ENCODE measurements around the gene BIK. TPM values are rescaled to one million over a fixed set of nuclear protein-coding genes. Genes with fewer than 3 reads are reported as not detected.

BIK gene
- total and polyA plus RNA-seq, 8 donors: 0.78 to 3.1 (median 1.3) TPM

DNA sequence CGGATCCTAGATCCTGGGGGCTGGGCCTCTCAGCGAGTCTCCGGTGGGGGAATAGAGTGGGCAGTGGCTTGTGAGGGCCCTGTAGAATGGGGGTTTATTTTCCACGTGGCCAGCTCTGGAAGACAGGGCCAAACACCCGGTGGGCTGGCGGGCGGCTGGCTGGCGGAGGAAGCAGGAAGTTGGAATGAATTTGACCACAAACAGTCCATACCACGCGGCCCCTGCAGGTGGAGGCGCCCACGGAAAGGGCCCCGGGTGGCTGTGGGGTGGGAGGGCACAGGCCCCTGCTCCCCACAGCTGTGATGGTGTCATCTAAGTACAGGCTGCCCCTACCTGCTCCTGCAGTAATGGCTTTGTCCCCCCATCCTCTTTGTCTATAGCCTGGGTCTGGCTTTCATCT, 17.6 kb downstream of the BIK start:
- peaks cover 0 to 39% of the 10 kb centered on the region in 2 donors for H3K4me1 ChIP-seq
- TF ChIP-seq, protein P1, sequence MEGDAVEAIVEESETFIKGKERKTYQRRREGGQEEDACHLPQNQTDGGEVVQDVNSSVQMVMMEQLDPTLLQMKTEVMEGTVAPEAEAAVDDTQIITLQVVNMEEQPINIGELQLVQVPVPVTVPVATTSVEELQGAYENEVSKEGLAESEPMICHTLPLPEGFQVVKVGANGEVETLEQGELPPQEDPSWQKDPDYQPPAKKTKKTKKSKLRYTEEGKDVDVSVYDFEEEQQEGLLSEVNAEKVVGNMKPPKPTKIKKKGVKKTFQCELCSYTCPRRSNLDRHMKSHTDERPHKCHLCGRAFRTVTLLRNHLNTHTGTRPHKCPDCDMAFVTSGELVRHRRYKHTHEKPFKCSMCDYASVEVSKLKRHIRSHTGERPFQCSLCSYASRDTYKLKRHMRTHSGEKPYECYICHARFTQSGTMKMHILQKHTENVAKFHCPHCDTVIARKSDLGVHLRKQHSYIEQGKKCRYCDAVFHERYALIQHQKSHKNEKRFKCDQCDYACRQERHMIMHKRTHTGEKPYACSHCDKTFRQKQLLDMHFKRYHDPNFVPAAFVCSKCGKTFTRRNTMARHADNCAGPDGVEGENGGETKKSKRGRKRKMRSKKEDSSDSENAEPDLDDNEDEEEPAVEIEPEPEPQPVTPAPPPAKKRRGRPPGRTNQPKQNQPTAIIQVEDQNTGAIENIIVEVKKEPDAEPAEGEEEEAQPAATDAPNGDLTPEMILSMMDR (IDR thresholded peaks at IDR 0.05): no peak
- ATAC-seq: no peak

DNA sequence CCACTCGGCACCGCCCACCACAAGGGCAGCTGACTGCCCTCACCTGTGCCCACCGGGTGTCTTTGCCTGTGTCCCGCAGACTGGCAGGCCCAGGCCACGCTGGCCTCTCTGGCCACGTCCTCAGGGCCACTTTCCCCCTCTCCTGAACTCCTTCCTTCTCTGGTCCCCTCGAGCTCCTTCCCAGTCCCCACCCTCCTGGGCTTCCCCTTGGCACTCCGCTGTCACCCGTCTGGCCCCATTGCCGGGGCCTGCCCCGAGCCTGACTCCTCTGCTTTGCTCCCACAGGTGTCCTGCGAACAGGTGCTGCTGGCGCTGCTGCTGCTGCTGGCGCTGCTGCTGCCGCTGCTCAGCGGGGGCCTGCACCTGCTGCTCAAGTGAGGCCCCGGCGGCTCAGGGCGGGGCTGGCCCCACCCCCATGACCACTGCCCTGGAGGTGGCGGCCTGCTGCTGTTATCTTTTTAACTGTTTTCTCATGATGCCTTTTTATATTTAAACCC, 18.4 kb downstream of the BIK start:
- peak in 1 of 4 donors; percentile 82 for DNase-seq
- peak; percentile 68 for ATAC-seq
- TF ChIP-seq, protein P1 (IDR thresholded peaks at IDR 0.05): no peak
- intact Hi-C loops (cut with DNase I): no loop called here
- no peaks in the 10 kb centered on the region for H3K27me3 ChIP-seq
- H3K27ac ChIP-seq: no peak overlapping the region
- H3K9me3 ChIP-seq: no peaks in the 10 kb centered on the region
- peaks cover 0 to 39% of the 10 kb centered on the region in 2 donors for H3K4me1 ChIP-seq
- H3K36me3 ChIP-seq: peaks cover 0 to 32% of the 10 kb centered on the region in 2 donors
- no peak overlapping the region for H3K4me3 ChIP-seq

More for the DNA sequence above, 17.6 kb downstream of the BIK start:
- no peak for DNase-seq
- no peak overlapping the region for H3K27ac ChIP-seq
- H3K36me3 ChIP-seq: peaks cover 0 to 25% of the 10 kb centered on the region in 2 donors
- intact Hi-C loops (cut with DNase I): no loop called here
- no peak overlapping the region for H3K4me3 ChIP-seq
- no peaks in the 10 kb centered on the region for H3K9me3 ChIP-seq
- no peaks in the 10 kb centered on the region for H3K27me3 ChIP-seq

DNA sequence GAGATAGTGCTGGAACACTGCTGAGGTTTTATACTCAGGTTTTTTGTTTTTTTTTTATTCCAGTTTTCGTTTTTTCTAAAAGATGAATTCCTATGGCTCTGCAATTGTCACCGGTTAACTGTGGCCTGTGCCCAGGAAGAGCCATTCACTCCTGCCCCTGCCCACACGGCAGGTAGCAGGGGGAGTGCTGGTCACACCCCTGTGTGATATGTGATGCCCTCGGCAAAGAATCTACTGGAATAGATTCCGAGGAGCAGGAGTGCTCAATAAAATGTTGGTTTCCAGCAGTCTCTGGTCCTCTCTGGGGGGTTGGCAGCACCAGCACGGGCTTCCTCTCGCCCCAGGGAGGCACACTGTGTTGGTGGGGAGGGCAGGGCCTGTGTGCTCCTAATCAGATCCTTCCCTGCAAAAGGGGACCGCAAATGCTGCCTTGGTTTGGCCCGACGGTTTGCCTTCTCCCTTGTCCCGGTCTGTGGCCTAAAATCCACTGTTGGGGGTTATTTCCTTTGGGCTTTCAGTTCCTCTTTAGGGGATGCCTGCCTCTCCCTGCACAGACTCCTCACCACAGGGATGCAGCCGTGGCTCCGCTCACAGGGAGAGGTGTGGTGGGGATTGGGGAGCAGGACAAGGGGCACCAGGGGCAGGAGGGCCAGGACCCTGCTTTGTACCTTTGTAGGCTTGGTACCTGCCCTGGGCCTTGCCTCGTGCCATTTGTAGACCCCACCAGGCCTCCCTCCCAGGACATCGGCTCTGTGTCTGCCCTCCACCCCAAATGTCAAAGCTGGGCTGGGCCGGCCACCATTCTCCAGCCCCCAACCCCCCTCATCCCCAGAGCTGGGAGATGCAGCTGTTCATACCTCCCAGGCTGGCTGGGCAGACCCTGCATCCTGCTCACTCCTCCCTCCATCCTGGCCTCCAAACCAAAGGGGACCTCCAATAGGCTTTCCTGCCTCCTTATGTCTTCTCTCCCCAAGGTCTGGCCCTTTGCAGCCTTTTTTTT, 19.2 kb downstream of the BIK start:
- Histone ChIP-seq H3K27ac (no peak overlapping the region), H3K36me3 (peaks cover 0 to 38% of the 10 kb centered on the region in 2 donors), H3K9me3 (no peaks in the 10 kb centered on the region), H3K27me3 (no peaks in the 10 kb centered on the region), H3K4me1 (peaks cover 0 to 39% of the 10 kb centered on the region in 2 donors), H3K4me3 (no peak overlapping the region)
- intact Hi-C loops (cut with DNase I): no loop called here
- no peak for DNase-seq
- no peak for ATAC-seq
- TF ChIP-seq, protein P1 (IDR thresholded peaks at IDR 0.05): no peak

DNA sequence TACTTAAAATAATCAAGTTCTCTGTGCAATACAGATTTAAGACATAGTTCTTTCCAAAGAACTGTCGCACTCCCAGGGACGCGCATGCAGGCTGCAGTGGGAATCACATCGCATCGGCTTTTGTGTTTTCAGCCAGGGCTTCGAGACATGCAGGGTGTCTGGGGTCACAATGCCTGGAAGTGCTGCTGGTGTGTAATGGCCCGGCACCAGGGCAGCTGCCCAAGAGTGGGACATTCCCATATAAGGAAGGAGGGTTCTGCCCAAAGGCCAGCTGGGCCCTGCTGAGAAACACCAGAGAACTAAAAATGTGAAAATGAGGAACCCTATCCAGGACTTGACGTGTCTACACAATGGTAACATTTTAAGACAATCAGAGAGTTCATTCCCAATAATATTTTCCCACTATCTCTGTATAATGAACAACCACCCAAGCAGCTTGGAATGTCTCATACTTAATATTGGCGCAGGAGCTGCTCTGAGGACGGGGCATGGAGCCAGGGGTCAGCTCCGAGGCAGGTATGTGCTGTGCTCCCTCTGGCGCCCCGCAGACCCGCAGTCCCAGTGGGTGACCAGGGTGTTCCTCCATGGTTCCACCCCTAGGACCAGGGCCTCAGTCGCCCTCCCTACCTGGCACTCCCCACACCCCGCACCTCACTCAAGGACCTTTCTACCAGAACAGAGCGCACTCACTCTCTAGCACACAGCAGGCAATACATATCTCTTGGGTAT, 21.4 kb downstream of the BIK start:
- H3K4me1 ChIP-seq: peaks cover 0 to 41% of the 10 kb centered on the region in 2 donors
- no peak overlapping the region for H3K27ac ChIP-seq
- no peak overlapping the region for H3K4me3 ChIP-seq
- intact Hi-C loops (cut with DNase I): no loop called here
- no peaks in the 10 kb centered on the region for H3K9me3 ChIP-seq
- ATAC-seq (no peak), DNase-seq (no peak)
- TF ChIP-seq, protein P1 (IDR thresholded peaks at IDR 0.05): no peak
- peaks cover 0 to 55% of the 10 kb centered on the region in 2 donors for H3K36me3 ChIP-seq
- H3K27me3 ChIP-seq: no peaks in the 10 kb centered on the region

Measured in left lung (tissue), 10 donors.